K562 (cell line): Measurements from ENCODE around the gene ACAP2. TPM values are rescaled to one million over a fixed set of nuclear protein-coding genes. Genes with fewer than 3 reads are reported as not detected.

Source experiments
- CBX1 ChIP-seq: sonication (generic); IDR thresholded peaks from 2 replicates; pipeline ENCODE4 v1.6.1; 2016; ENCODE audit warnings: antibody characterized with exemption, low read depth, mild to moderate bottlenecking
- CEBPB ChIP-seq: fragments of 450-650 bp; IDR thresholded peaks from 2 replicates; pipeline ENCODE4 v1.6.1; 2016; ENCODE audit warnings: missing genetic modification characterization, missing compliant biosample characterization
- COPS2 ChIP-seq: fragments of 450-650 bp; conservative IDR thresholded peaks from 2 replicates; pipeline ENCODE4 v1.6.1; 2016; ENCODE audit warnings: mild to moderate bottlenecking, moderate library complexity
- HMG20A ChIP-seq: fragments of 450-650 bp; formaldehyde crosslinking; conservative IDR thresholded peaks from 2 replicates; pipeline ENCODE4 v1.4.0; 2020; ENCODE audit warnings: mild to moderate bottlenecking, mixed read lengths
- MEF2D ChIP-seq: conservative IDR thresholded peaks from 2 replicates; pipeline ENCODE4 v1.6.1; 2016; ENCODE audit warnings: low read depth, missing genetic modification characterization, missing compliant biosample characterization
- MXI1 ChIP-seq: IDR thresholded peaks from 2 replicates; pipeline ENCODE4 v1.6.1; 2011; ENCODE audit warnings: low read depth, mild to moderate bottlenecking, improper control_type of control experiment, low read length
- POLR2B ChIP-seq: fragments of 450-650 bp; IDR thresholded peaks from 2 replicates; pipeline ENCODE4 v1.6.1; 2018; ENCODE audit warnings: low read depth; ENCODE audit not compliant: partially characterized antibody
- SFPQ ChIP-seq: fragments of 200-400 bp; formaldehyde crosslinking; IDR thresholded peaks from 2 replicates; pipeline ENCODE4 v1.6.1; 2017; ENCODE audit warnings: mild to moderate bottlenecking, low read depth, low read length, moderate library complexity
- SMARCA5 ChIP-seq: fragments of 450-650 bp; IDR thresholded peaks from 2 replicates; pipeline ENCODE4 v1.6.1; 2016
- SMARCE1 ChIP-seq: fragments of 450-650 bp; IDR thresholded peaks from 2 replicates; pipeline ENCODE4 v1.7.1; 2016; ENCODE audit warnings: mild to moderate bottlenecking
- ZBTB17 ChIP-seq: fragments of 450-650 bp; formaldehyde crosslinking; IDR thresholded peaks from 2 replicates; pipeline ENCODE4 v1.4.0; 2020; ENCODE audit warnings: mild to moderate bottlenecking
- ZBTB5 ChIP-seq: fragments of 450-650 bp; IDR thresholded peaks from 2 replicates; pipeline ENCODE4 v1.6.1; 2017; ENCODE audit warnings: antibody characterized with exemption
- ZC3H11A ChIP-seq: IDR thresholded peaks from 2 replicates; pipeline ENCODE4 v1.6.1; 2012; ENCODE audit warnings: low read depth, low read length, improper control_type of control experiment
- ZNF174 ChIP-seq: fragments of 250-450 bp; sonication (Bioruptor Pico); IDR thresholded peaks from 2 replicates; pipeline ENCODE4 v1.4.0; 2020; ENCODE audit warnings: mild to moderate bottlenecking
- ZNF224 ChIP-seq: sonication (generic); formaldehyde crosslinking; IDR thresholded peaks from 2 replicates; pipeline ENCODE4 v1.8.0; 2022; ENCODE audit warnings: mild to moderate bottlenecking, missing genetic modification reagents
- polyA plus RNA-seq, 8 experiments: library from polyadenylated mRNA; depleted of rRNA in 4 of 8; stranded (reverse) in 5 of 8; unstranded in 3 of 8; fragments of >200 nt; fragmentation: Nextera tagmentation in 2 of 8; fragmentation: Illumina TruSeq in 1 of 8; extraction: Ambion mirVana in 2 of 8; extraction: Trizol in 1 of 8; gene quantifications; 2 replicates each; pipeline versions ENCODE4 v1.2.1 to v1.2.3, GENCODE V29; 2011 to 2014; ENCODE audit warnings: inconsistent platforms in 1 of 8, missing spikeins in 1 of 8
- total RNA-seq, 7 experiments: library from RNA; depleted of rRNA in 6 of 7; stranded (reverse); fragments of >200 nt in 6 of 7; fragmentation: Illumina TruSeq in 2 of 7; extraction: Trizol in 2 of 7; gene quantifications; 2 replicates each; pipeline versions ENCODE4 v1.2.1 to v1.2.3, GENCODE V29; 2011 to 2021; ENCODE audit warnings: low replicate concordance in 1 of 7
- TF ChIP-seq, protein P1 (sequence below): fragments of 250-450 bp; sonication (Bioruptor Pico); IDR thresholded peaks from 2 replicates; pipeline ENCODE4 v1.8.0; 2021; ENCODE audit warnings: moderate library complexity, mild to moderate bottlenecking, inconsistent platforms
- TF ChIP-seq, protein P2 (sequence below): fragments of 250-450 bp; sonication (Bioruptor Pico); IDR thresholded peaks from 2 replicates; pipeline ENCODE4 v1.4.0; 2020; ENCODE audit warnings: mild to moderate bottlenecking, moderate library complexity
- TF ChIP-seq, protein P3 (sequence below): conservative IDR thresholded peaks from 2 replicates; pipeline ENCODE4 v1.6.1; 2011; ENCODE audit warnings: low read depth, mild to moderate bottlenecking, low read length; ENCODE audit not compliant: control insufficient read depth
- TF ChIP-seq, protein P4 (sequence below): sonication (generic); formaldehyde crosslinking; IDR thresholded peaks from 2 replicates; pipeline ENCODE4 v1.8.1; 2023; ENCODE audit warnings: mild to moderate bottlenecking, missing genetic modification reagents

Gene ACAP2
- total and polyA plus RNA-seq, 9 of the 15 experiments (the other 6 are each of a cell fraction or from before 2014, with no cell fraction given): 10.6 to 52.7 (median 34.4) TPM

GRCh38 chr3:195352895-195353488 lies 89.8 kb downstream of the ACAP2 start (continued):
- TF ChIP-seq CEBPB (tag) (peak; percentile 80), HMG20A (CRISPR knock-in tag) (no peak), ZNF174 (CRISPR knock-in tag) (no peak), ZNF224 (CRISPR knock-in tag) (no peak), ZBTB17 (CRISPR knock-in tag) (no peak; the same call in 1 of the 2 replicates), SMARCA5 (no peak), MXI1 (no peak), CBX1 (no peak), SFPQ (no peak), ZC3H11A (no peak), ZBTB5 (no peak), MEF2D (tag) (peak; percentile 86), POLR2B (no peak), SMARCE1 (peak; percentile 64; the same call in 1 of the 2 replicates), COPS2 (no peak)
- TF ChIP-seq, protein P1, sequence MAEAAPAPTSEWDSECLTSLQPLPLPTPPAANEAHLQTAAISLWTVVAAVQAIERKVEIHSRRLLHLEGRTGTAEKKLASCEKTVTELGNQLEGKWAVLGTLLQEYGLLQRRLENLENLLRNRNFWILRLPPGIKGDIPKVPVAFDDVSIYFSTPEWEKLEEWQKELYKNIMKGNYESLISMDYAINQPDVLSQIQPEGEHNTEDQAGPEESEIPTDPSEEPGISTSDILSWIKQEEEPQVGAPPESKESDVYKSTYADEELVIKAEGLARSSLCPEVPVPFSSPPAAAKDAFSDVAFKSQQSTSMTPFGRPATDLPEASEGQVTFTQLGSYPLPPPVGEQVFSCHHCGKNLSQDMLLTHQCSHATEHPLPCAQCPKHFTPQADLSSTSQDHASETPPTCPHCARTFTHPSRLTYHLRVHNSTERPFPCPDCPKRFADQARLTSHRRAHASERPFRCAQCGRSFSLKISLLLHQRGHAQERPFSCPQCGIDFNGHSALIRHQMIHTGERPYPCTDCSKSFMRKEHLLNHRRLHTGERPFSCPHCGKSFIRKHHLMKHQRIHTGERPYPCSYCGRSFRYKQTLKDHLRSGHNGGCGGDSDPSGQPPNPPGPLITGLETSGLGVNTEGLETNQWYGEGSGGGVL (CRISPR knock-in tag): no peak
- TF ChIP-seq, protein P2, sequence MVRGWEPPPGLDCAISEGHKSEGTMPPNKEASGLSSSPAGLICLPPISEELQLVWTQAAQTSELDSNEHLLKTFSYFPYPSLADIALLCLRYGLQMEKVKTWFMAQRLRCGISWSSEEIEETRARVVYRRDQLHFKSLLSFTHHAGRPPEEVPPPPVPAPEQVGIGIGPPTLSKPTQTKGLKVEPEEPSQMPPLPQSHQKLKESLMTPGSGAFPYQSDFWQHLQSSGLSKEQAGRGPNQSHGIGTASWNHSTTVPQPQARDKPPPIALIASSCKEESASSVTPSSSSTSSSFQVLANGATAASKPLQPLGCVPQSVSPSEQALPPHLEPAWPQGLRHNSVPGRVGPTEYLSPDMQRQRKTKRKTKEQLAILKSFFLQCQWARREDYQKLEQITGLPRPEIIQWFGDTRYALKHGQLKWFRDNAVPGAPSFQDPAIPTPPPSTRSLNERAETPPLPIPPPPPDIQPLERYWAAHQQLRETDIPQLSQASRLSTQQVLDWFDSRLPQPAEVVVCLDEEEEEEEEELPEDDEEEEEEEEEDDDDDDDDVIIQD: no peak
- TF ChIP-seq, protein P3, sequence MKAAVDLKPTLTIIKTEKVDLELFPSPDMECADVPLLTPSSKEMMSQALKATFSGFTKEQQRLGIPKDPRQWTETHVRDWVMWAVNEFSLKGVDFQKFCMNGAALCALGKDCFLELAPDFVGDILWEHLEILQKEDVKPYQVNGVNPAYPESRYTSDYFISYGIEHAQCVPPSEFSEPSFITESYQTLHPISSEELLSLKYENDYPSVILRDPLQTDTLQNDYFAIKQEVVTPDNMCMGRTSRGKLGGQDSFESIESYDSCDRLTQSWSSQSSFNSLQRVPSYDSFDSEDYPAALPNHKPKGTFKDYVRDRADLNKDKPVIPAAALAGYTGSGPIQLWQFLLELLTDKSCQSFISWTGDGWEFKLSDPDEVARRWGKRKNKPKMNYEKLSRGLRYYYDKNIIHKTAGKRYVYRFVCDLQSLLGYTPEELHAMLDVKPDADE: no peak
- TF ChIP-seq, protein P4, sequence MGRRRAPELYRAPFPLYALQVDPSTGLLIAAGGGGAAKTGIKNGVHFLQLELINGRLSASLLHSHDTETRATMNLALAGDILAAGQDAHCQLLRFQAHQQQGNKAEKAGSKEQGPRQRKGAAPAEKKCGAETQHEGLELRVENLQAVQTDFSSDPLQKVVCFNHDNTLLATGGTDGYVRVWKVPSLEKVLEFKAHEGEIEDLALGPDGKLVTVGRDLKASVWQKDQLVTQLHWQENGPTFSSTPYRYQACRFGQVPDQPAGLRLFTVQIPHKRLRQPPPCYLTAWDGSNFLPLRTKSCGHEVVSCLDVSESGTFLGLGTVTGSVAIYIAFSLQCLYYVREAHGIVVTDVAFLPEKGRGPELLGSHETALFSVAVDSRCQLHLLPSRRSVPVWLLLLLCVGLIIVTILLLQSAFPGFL (CRISPR knock-in tag): no peak
